Mammary epithelial cell (primary cell): ENCODE results near the gene MAMLD1.

ENCODE experiments used
- CTCF ChIP-seq, 2 donors: IDR thresholded peaks in 1 of 2; conservative IDR thresholded peaks in 1 of 2; 2 replicates each; pipeline ENCODE4 v1.5.1; 2011 to 2012; ENCODE audit warnings: inconsistent platforms in 2 of 2, low read length in 2 of 2, mild to moderate bottlenecking in 2 of 2, control low read depth in 1 of 2, low read depth in 1 of 2; ENCODE audit not compliant: insufficient read depth in 1 of 2; ENCODE audit errors: extremely low read depth in 1 of 2
- EZH2 ChIP-seq: IDR thresholded peaks from 2 replicates; pipeline ENCODE4 v1.6.1; 2012; ENCODE audit warnings: low read length, inconsistent platforms, borderline replicate concordance

GRCh38 chrX:150530821-150531220, 167.7 kb downstream of the MAMLD1 start:
- TF ChIP-seq CTCF (conservative IDR thresholded peaks at IDR 0.05 in 1 of 2, IDR thresholded peaks at IDR 0.05 in 1 of 2; ENCODE audit: extremely low read depth in 1 of 2, insufficient read depth in 1 of 2, low read depth in 1 of 2, low read length in 2 of 2) = no peak
- no peak for TF ChIP-seq EZH2
